Osteocyte (in vitro differentiated cells): ENCODE measurements around the gene VAT1L. TPM values are rescaled to one million over a fixed set of nuclear protein-coding genes. Genes with fewer than 3 reads are reported as not detected.

Source experiments
- DNase-seq: peaks from one replicate; pipeline ENCODE4 v3.0.0; 2021; ENCODE audit warnings: mixed read lengths; ENCODE audit not compliant: unreplicated experiment; ENCODE audit errors: extremely low spot score
- H3K27ac Mint-ChIP-seq: one replicate; pipeline ENCODE4 v1.8.0; 2021; ENCODE audit warnings: mild to moderate bottlenecking, mixed read lengths; ENCODE audit not compliant: unreplicated experiment
- H3K27me3 Mint-ChIP-seq: one replicate; pipeline ENCODE4 v1.8.0; 2021; ENCODE audit warnings: mixed read lengths; ENCODE audit not compliant: unreplicated experiment
- H3K36me3 Mint-ChIP-seq: one replicate; pipeline ENCODE4 v1.8.0; 2021; ENCODE audit warnings: mixed read lengths; ENCODE audit not compliant: unreplicated experiment
- H3K4me1 Mint-ChIP-seq: one replicate; pipeline ENCODE4 v1.8.0; 2021; ENCODE audit warnings: mixed read lengths; ENCODE audit not compliant: unreplicated experiment
- H3K4me3 Mint-ChIP-seq: one replicate; pipeline ENCODE4 v1.8.0; 2021; ENCODE audit warnings: mild to moderate bottlenecking, moderate library complexity, mixed read lengths; ENCODE audit not compliant: unreplicated experiment
- H3K9me3 Mint-ChIP-seq: one replicate; pipeline ENCODE4 v1.8.0; 2021; ENCODE audit warnings: mixed read lengths; ENCODE audit not compliant: unreplicated experiment
- total RNA-seq: library from RNA; stranded (reverse); gene quantifications from 2 replicates; pipeline ENCODE4 v1.2.1, GENCODE V29; 2021
- TF ChIP-seq, protein P1 (sequence below): fragments of 200-600 bp; sonication (generic); IDR thresholded peaks from 2 replicates; pipeline ENCODE4 v1.5.0; 2021; ENCODE audit warnings: antibody characterized with exemption, mild to moderate bottlenecking, moderate library complexity

Gene VAT1L
- total RNA-seq, 1 donor from 2014 or later: not detected

- peaks cover 30% of the 10 kb centered on the region for H3K9me3 Mint-ChIP-seq
Measured at GRCh38 chr16:77937473-77938149, 149.2 kb downstream of the VAT1L start.

DNA sequence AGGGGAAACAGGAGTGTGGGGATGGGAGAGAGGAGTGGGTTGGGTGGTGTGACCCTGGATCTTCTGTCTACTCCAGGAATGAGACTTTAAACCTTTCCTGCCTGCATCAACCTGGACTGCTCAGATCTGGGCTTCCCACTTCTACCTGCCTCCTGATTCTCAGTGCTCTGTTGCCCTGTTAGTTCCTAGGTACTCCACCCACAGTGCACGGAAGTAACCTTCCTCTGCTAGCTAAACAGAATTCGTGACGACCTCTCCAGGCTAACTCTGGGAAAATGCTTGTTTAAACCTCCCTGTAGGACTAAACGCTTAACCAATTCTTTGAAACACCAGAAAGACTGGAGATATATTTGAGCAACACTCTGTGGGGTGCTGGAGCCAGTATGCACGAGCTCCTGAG lies 150.5 kb downstream of the VAT1L start:
- H3K4me1 Mint-ChIP-seq: no peaks in the 10 kb centered on the region
- H3K4me3 Mint-ChIP-seq: no peak overlapping the region
- H3K9me3 Mint-ChIP-seq: peaks cover 28% of the 10 kb centered on the region
- no peak for DNase-seq
- H3K27ac Mint-ChIP-seq: no peak overlapping the region
- H3K27me3 Mint-ChIP-seq: no peaks in the 10 kb centered on the region
- TF ChIP-seq, protein P1, sequence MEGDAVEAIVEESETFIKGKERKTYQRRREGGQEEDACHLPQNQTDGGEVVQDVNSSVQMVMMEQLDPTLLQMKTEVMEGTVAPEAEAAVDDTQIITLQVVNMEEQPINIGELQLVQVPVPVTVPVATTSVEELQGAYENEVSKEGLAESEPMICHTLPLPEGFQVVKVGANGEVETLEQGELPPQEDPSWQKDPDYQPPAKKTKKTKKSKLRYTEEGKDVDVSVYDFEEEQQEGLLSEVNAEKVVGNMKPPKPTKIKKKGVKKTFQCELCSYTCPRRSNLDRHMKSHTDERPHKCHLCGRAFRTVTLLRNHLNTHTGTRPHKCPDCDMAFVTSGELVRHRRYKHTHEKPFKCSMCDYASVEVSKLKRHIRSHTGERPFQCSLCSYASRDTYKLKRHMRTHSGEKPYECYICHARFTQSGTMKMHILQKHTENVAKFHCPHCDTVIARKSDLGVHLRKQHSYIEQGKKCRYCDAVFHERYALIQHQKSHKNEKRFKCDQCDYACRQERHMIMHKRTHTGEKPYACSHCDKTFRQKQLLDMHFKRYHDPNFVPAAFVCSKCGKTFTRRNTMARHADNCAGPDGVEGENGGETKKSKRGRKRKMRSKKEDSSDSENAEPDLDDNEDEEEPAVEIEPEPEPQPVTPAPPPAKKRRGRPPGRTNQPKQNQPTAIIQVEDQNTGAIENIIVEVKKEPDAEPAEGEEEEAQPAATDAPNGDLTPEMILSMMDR: no peak
- no peaks in the 10 kb centered on the region for H3K36me3 Mint-ChIP-seq

More at GRCh38 chr16:77937473-77938149, 149.2 kb downstream of the VAT1L start:
- H3K27ac Mint-ChIP-seq: no peak overlapping the region
- TF ChIP-seq, protein P1: no peak
- H3K4me1 Mint-ChIP-seq: no peaks in the 10 kb centered on the region
- DNase-seq: no peak
- no peak overlapping the region for H3K4me3 Mint-ChIP-seq
- H3K36me3 Mint-ChIP-seq: no peaks in the 10 kb centered on the region
- H3K27me3 Mint-ChIP-seq: no peaks in the 10 kb centered on the region

- H3K9me3 Mint-ChIP-seq: peaks cover 20% of the 10 kb centered on the region
- no peak overlapping the region for H3K27ac Mint-ChIP-seq
- H3K36me3 Mint-ChIP-seq: no peaks in the 10 kb centered on the region
- TF ChIP-seq, protein P1: no peak
- no peaks in the 10 kb centered on the region for H3K27me3 Mint-ChIP-seq
- no peaks in the 10 kb centered on the region for H3K4me1 Mint-ChIP-seq
- no peak for DNase-seq
- H3K4me3 Mint-ChIP-seq: no peak overlapping the region
Measured at GRCh38 chr16:77939968-77940367, 151.6 kb downstream of the VAT1L start.

DNA sequence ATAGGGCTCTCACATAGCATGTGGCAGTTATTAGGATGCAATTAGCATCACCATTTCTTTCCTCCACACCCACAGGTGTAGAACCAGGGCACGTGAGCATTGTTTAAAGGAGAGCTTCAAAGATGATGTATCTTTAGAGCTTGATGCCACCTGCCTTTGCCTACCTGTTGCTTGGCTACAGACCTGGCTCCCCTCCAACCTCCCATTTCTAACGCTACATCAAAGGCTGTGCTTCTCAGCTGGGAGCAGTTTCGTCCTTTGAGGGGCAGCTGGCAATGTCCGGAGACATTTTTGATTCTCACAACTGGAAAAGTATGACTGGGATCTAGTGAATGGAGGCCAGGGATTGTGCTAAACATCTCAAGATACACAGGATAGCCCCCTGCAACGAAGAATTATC lies 155.4 kb downstream of the VAT1L start:
- no peaks in the 10 kb centered on the region for H3K27me3 Mint-ChIP-seq
- no peak overlapping the region for H3K27ac Mint-ChIP-seq
- no peaks in the 10 kb centered on the region for H3K4me1 Mint-ChIP-seq
- H3K4me3 Mint-ChIP-seq: no peak overlapping the region
- peaks cover 7% of the 10 kb centered on the region for H3K9me3 Mint-ChIP-seq
- TF ChIP-seq, protein P1: no peak
- no peak for DNase-seq
- H3K36me3 Mint-ChIP-seq: no peaks in the 10 kb centered on the region

DNA sequence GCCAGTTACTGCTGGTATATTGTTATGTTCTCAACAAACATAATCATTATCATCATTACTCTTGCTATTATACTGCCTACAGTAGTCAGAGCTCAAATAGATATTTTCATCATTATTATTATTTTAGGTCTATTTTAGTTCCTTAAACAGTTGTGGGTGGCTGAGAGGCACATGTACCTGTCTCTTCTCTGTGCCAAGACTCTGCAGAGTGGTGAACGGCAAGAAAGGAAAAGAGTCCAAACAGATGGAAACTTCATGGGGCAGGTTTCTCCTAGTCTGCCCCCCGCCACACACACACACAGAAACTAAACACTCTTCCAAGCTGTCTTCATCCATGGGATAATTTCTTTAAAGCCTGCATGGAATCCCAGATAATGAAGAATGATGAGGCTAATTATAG lies 156.3 kb downstream of the VAT1L start:
- Mint-ChIP-seq H3K4me1 (no peaks in the 10 kb centered on the region), H3K27me3 (no peaks in the 10 kb centered on the region), H3K4me3 (no peak overlapping the region), H3K27ac (no peak overlapping the region), H3K36me3 (no peaks in the 10 kb centered on the region), H3K9me3 (peaks cover 7% of the 10 kb centered on the region)
- TF ChIP-seq, protein P1: no peak
- DNase-seq: no peak
